SH-SY5Y (cell line): ENCODE data around the gene PPFIA1.

Experiments
- GATA2 ChIP-seq: IDR thresholded peaks from 2 replicates; pipeline ENCODE4 v1.6.1; 2011; ENCODE audit warnings: mild to moderate bottlenecking, low read depth, low read length
- GATA3 ChIP-seq: IDR thresholded peaks from 2 replicates; pipeline ENCODE4 v1.6.1; 2011; ENCODE audit warnings: low read depth, mild to moderate bottlenecking, low read length, moderate library complexity

GRCh38 chr11:70359451-70360205 lies 89.1 kb downstream of the PPFIA1 start:
- TF ChIP-seq GATA2 (no peak), GATA3 (no peak)
